Gastrocnemius medialis (tissue), 4 donors: ENCODE data around the gene MGAT5B. TPM values are rescaled to one million over a fixed set of nuclear protein-coding genes. Genes with fewer than 3 reads are reported as not detected.
A peak's percentile ranks its signal among the peaks of the same experiment; 100 is the strongest.
"Not testable (repeated sequence)": the region's sequence is repeated elsewhere in the genome, so short reads cannot be mapped to it uniquely, and the experiment has no call there.

ENCODE experiments used
- ATAC-seq, 2 donors: fragments of 150-250 bp; one replicate each; pipeline ENCODE4 v1.9.1; 2016
- DNase-seq, 2 donors: peaks; one replicate each; pipeline ENCODE4 v3.0.0-alpha.2; 2019
- H3K27ac ChIP-seq, 4 donors: fragments of 200-600 bp; sonication (generic); 1 replicate in 1 of 4; 2 replicates in 3 of 4; pipeline ENCODE4 v1.5.1; 2016 to 2018; ENCODE audit warnings: mild to moderate bottlenecking in 2 of 4, moderate library complexity in 1 of 4
- H3K27me3 ChIP-seq, 3 donors: fragments of 200-600 bp; sonication (generic) in 2 of 3; 1 replicate in 1 of 3; 2 replicates in 2 of 3; pipeline versions ENCODE4 v1.5.1 to v1.6.0; 2016 to 2019; ENCODE audit warnings: mild to moderate bottlenecking in 1 of 3, moderate library complexity in 1 of 3
- H3K36me3 ChIP-seq, 2 donors: fragments of 200-600 bp; sonication (generic) in 1 of 2; one replicate each; pipeline ENCODE4 v1.5.1; 2017 to 2018
- H3K4me1 ChIP-seq, 2 donors: fragments of 200-600 bp; sonication (generic) in 1 of 2; one replicate each; pipeline ENCODE4 v1.5.1; 2016 to 2017; ENCODE audit warnings: mild to moderate bottlenecking in 2 of 2
- H3K4me3 ChIP-seq, 4 donors: fragments of 200-600 bp; sonication (generic) in 3 of 4; 1 replicate in 1 of 4; 2 replicates in 3 of 4; pipeline ENCODE4 v1.5.1; 2016 to 2019; ENCODE audit warnings: mild to moderate bottlenecking in 2 of 4
- H3K9me3 ChIP-seq, 3 donors: fragments of 200-600 bp; sonication (generic) in 2 of 3; 1 replicate in 1 of 3; 2 replicates in 2 of 3; pipeline ENCODE4 v1.5.1; 2016 to 2019
- POLR2A ChIP-seq, 2 donors: fragments of 450-650 bp; IDR thresholded peaks; one replicate each; pipeline ENCODE4 v1.6.1; 2017; ENCODE audit warnings: antibody characterized with exemption in 2 of 2, mild to moderate bottlenecking in 2 of 2, moderate library complexity in 2 of 2
- in situ Hi-C, 4 donors: fragments of 200-750 bp; cut with MboI; loops; one replicate each; pipeline versions ENCODE4 v1.15.0 to v1.8.0; 2017; ENCODE audit warnings: low sequenced_read_pairs in 4 of 4
- intact Hi-C: fragments of 100-400 bp; cut with DNase I; formaldehyde crosslinking; loops from one replicate; pipeline ENCODE4 v1.15.1; 2023; ENCODE audit warnings: low total_unique reads
- total RNA-seq, 4 donors: library from RNA; depleted of rRNA; stranded (reverse); fragments of >200 nt; gene quantifications; one replicate each; pipeline versions ENCODE4 v1.1.0 to v1.2.3, GENCODE V29; 2016
- TF ChIP-seq, protein P1 (sequence below), 5 experiments: fragments of 450-650 bp in 3 of 5; fragments of 200-600 bp in 2 of 5; sonication (generic) in 2 of 5; IDR thresholded peaks in 4 of 5; conservative IDR thresholded peaks in 1 of 5; 1 replicate in 4 of 5; 2 replicates in 1 of 5; pipeline ENCODE4 v1.5.1; 2016 to 2019; ENCODE audit warnings: antibody characterized with exemption in 5 of 5, mild to moderate bottlenecking in 3 of 5, moderate library complexity in 3 of 5

The MGAT5B gene
- total RNA-seq, 4 donors from 2014 or later, result not detected

DNA sequence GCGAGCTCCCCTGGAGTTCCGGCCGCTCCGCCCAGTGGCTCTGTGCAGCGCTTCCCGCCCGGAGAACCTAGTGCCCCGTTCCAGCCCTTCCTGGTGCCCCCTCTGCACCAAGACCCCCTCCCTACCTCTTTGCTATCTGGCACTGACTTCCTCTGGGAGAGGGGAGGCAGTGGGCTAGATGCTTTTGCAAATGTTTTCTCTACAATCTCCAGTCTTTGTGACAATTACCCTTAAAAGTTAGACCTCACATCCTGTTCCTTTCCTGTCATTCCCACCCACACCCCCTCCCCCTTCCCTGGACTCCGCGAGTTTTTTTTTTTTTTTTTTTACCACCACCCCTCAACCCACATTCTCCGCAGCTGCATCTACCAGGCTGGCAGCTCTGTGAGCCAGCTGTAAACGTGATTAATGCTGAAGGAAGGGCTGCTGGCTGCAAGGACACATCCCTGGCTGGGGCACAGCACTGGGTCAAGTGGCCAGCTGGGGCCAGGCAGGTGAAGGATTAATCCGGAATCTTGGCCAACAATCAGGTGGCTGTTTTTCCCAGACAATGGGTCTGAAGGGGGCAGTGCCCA is 101.5 kb downstream of the MGAT5B start:
- Histone ChIP-seq H3K9me3 (no peaks in the 10 kb centered on the region), H3K4me1 (peaks cover 4 to 6% of the 10 kb centered on the region in 2 donors), H3K27me3 (peaks cover 35 to 45% (median 37%) of the 10 kb centered on the region in 3 donors), H3K4me3 (peak overlapping the region in 1 of 4 donors; percentile 18), H3K27ac (no peak overlapping the region), H3K36me3 (no peaks in the 10 kb centered on the region)
- TF ChIP-seq, protein P1, sequence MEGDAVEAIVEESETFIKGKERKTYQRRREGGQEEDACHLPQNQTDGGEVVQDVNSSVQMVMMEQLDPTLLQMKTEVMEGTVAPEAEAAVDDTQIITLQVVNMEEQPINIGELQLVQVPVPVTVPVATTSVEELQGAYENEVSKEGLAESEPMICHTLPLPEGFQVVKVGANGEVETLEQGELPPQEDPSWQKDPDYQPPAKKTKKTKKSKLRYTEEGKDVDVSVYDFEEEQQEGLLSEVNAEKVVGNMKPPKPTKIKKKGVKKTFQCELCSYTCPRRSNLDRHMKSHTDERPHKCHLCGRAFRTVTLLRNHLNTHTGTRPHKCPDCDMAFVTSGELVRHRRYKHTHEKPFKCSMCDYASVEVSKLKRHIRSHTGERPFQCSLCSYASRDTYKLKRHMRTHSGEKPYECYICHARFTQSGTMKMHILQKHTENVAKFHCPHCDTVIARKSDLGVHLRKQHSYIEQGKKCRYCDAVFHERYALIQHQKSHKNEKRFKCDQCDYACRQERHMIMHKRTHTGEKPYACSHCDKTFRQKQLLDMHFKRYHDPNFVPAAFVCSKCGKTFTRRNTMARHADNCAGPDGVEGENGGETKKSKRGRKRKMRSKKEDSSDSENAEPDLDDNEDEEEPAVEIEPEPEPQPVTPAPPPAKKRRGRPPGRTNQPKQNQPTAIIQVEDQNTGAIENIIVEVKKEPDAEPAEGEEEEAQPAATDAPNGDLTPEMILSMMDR (IDR thresholded peaks at IDR 0.05 in 4 of 5, conservative IDR thresholded peaks at IDR 0.05 in 1 of 5), result no peak
- no peak for TF ChIP-seq POLR2A (IDR thresholded peaks at IDR 0.05)
- intact Hi-C loops, result no loop called here
- DNase-seq (no peak), ATAC-seq (no peak)
- in situ Hi-C loops, result no loop called here

- H3K27ac ChIP-seq, intact Hi-C loops, H3K9me3 ChIP-seq, in situ Hi-C loops, ATAC-seq, H3K36me3 ChIP-seq, DNase-seq, H3K4me1 ChIP-seq, H3K4me3 ChIP-seq: not testable (repeated sequence)
- H3K27me3 ChIP-seq, result peaks cover 35 to 45% (median 37%) of the 10 kb centered on the region in 3 donors
These were observed 102.0 kb downstream of the MGAT5B start for GRCh38 chr17:76970228-76970627.

GRCh38 chr17:76972046-76972641 is 103.9 kb downstream of the MGAT5B start:
- DNase-seq, result no peak
- in situ Hi-C loops (no loop called here), intact Hi-C loops (no loop called here)
- Histone ChIP-seq H3K27ac (no peak overlapping the region), H3K36me3 (no peaks in the 10 kb centered on the region), H3K27me3 (peaks cover 30 to 37% (median 32%) of the 10 kb centered on the region in 3 donors), H3K4me3 (no peak overlapping the region), H3K4me1 (peaks cover 4 to 6% of the 10 kb centered on the region in 2 donors), H3K9me3 (no peaks in the 10 kb centered on the region)
- no peak for ATAC-seq
- TF ChIP-seq, protein P1 (IDR thresholded peaks at IDR 0.05 in 4 of 5, conservative IDR thresholded peaks at IDR 0.05 in 1 of 5), result no peak
- no peak for TF ChIP-seq POLR2A (IDR thresholded peaks at IDR 0.05)

GRCh38 chr17:76973040-76973439 is 104.8 kb downstream of the MGAT5B start:
- ATAC-seq (no peak), DNase-seq (no peak)
- H3K9me3 ChIP-seq, result no peaks in the 10 kb centered on the region
- no peak for TF ChIP-seq POLR2A (IDR thresholded peaks at IDR 0.05)
- TF ChIP-seq, protein P1 (IDR thresholded peaks at IDR 0.05 in 4 of 5, conservative IDR thresholded peaks at IDR 0.05 in 1 of 5), result no peak
- no peaks in the 10 kb centered on the region for H3K36me3 ChIP-seq
- peaks cover 21 to 28% (median 24%) of the 10 kb centered on the region in 3 donors for H3K27me3 ChIP-seq
- no peak overlapping the region for H3K27ac ChIP-seq
- H3K4me1 ChIP-seq, result peaks cover 4 to 6% of the 10 kb centered on the region in 2 donors
- H3K4me3 ChIP-seq, result no peak overlapping the region
- intact Hi-C loops, result no loop called here
- in situ Hi-C loops, result no loop called here

DNA sequence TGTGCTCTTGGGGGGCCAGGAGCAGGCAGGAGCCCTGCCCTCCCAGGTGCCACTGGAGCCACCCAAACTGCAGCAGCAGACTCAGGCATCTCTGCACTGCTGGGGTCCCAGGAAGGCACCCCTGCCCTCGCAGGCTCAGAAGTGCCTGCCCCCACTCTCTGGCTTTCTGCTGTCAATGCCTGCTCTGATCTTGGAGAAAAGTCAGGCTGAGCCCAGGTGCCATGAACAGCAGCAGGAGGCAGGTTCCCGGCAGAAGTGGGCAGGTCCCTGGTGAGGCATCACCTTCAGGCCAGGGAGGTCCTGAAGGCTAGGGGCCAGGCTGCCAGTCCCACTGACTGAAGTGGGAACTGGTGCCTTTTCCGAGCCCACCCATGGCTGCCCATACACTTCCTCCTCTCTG is 106.5 kb downstream of the MGAT5B start:
- Histone ChIP-seq H3K4me3 (no peak overlapping the region), H3K9me3 (no peaks in the 10 kb centered on the region), H3K4me1 (no peaks in the 10 kb centered on the region), H3K27me3 (peaks cover 4 to 11% (median 7%) of the 10 kb centered on the region in 3 donors), H3K36me3 (no peaks in the 10 kb centered on the region), H3K27ac (no peak overlapping the region)
- intact Hi-C loops, result no loop called here
- DNase-seq (no peak), ATAC-seq (no peak)
- in situ Hi-C loops, result no loop called here
- TF ChIP-seq POLR2A (IDR thresholded peaks at IDR 0.05), result no peak
- TF ChIP-seq, protein P1 (IDR thresholded peaks at IDR 0.05 in 4 of 5, conservative IDR thresholded peaks at IDR 0.05 in 1 of 5), result no peak

DNA sequence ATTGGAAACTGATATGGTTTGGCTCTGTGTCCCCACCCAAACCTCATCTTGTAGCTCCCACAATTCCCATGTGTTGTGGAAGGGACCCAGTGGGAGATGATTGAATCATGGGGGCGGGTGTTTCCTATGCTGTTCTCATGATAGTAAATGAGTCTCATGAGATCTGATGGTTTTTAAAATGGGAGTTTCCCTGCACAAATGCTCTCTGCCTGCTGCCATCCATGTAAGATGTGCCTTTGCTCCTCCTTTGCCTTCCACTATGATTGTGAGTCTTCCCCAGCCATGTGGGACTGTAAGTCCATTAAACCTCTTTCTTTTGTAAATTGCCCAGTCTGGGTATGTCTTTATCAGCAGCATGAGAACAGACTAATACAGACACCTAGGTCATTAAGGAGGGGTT is 109.8 kb downstream of the MGAT5B start:
- H3K27me3 ChIP-seq, H3K27ac ChIP-seq, in situ Hi-C loops, ATAC-seq, intact Hi-C loops, H3K4me1 ChIP-seq, H3K4me3 ChIP-seq, H3K9me3 ChIP-seq, DNase-seq, H3K36me3 ChIP-seq: not testable (repeated sequence)
